ENCODE data around the gene INO80C. TPM values are rescaled to one million over a fixed set of nuclear protein-coding genes. Genes with fewer than 3 reads are reported as not detected.

Gene INO80C
- 10 to 100 TPM; 38.4 to 39.4 TPM for total RNA-seq

- Mint-ChIP-seq H3K27me3 (no peaks in the 10 kb centered on the region), H3K36me3 (peaks cover 13% of the 10 kb centered on the region), H3K4me3 (peak within 1 kb of the TSS; percentile 96), H3K9me3 (no peaks in the 10 kb centered on the region), H3K4me1 (peaks cover 24% of the 10 kb centered on the region), H3K27ac (peak within 1 kb of the TSS; percentile 99)
- DNase-seq = peak; percentile 94
Observed at GRCh38 chr18:35497370-35498197, at the start of gene INO80C. INO80C (minus strand) TSS chr18:35497960; CDS start chr18:35497874, 86 bp downstream.

GRCh38 chr18:35547008-35547605, 49.3 kb upstream of the INO80C start:
- Mint-ChIP-seq H3K27ac (no peak overlapping the region), H3K4me3 (no peak overlapping the region), H3K36me3 (no peaks in the 10 kb centered on the region), H3K27me3 (no peaks in the 10 kb centered on the region), H3K9me3 (peaks cover 7% of the 10 kb centered on the region), H3K4me1 (peaks cover 6% of the 10 kb centered on the region)
- no peak for DNase-seq

GRCh38 chr18:35542356-35542755, 44.6 kb upstream of the INO80C start:
- H3K9me3 Mint-ChIP-seq = peaks cover 7% of the 10 kb centered on the region
- no peaks in the 10 kb centered on the region for H3K36me3 Mint-ChIP-seq
- DNase-seq = no peak
- no peaks in the 10 kb centered on the region for H3K27me3 Mint-ChIP-seq
- no peak overlapping the region for H3K4me3 Mint-ChIP-seq
- no peak overlapping the region for H3K27ac Mint-ChIP-seq
- peaks cover 5% of the 10 kb centered on the region for H3K4me1 Mint-ChIP-seq

DNA sequence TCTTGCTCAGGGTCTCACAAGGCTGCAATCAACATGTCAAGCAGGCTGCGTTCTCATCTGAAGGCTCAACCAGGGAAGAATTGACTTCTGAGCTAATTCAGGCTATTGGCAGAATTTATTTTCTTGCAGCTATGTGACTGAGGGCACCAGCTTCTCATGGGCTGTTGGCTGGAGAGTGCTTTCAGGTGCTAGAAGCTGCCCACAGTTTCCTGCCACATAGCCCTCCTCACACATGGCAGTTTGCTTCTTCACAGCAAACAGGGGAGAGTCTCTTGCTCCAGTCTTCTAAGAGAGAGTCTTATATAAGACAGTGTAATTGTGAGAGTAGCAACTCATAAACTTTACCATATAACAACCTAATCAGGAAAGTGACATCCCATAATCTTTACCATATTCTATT, 37.5 kb upstream of the INO80C start:
- H3K4me3 Mint-ChIP-seq = no peak overlapping the region
- peaks cover 11% of the 10 kb centered on the region for H3K27me3 Mint-ChIP-seq
- no peak for DNase-seq
- H3K36me3 Mint-ChIP-seq = no peaks in the 10 kb centered on the region
- no peak overlapping the region for H3K27ac Mint-ChIP-seq
- peaks cover 14% of the 10 kb centered on the region for H3K9me3 Mint-ChIP-seq
- H3K4me1 Mint-ChIP-seq = no peaks in the 10 kb centered on the region

DNA sequence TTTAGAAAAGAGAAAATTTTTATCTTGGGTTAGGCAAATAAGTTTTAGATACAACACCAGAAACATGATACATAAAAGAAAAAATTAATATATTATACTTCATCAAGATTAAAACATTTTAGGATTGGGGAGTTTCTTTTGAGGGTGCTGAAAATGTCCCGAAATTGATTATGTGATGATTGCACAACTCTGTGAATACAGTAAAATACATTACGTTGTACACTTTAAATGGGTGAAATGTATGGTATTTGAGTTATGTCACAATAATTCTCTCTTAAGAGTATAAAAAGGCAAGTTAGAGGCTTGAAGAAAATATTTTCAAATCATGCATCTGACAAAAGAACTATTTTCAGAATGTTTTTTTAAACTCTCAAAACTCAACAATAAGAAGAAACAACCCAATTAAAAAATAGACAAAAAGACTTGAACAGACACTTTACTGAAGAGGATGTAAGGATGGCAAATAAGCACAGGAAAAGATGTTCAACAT, 36.2 kb upstream of the INO80C start:
- Mint-ChIP-seq H3K36me3 (no peaks in the 10 kb centered on the region), H3K9me3 (peaks cover 16% of the 10 kb centered on the region), H3K4me3 (no peak overlapping the region), H3K4me1 (no peaks in the 10 kb centered on the region), H3K27ac (no peak overlapping the region), H3K27me3 (peaks cover 14% of the 10 kb centered on the region)
- DNase-seq = no peak

DNA sequence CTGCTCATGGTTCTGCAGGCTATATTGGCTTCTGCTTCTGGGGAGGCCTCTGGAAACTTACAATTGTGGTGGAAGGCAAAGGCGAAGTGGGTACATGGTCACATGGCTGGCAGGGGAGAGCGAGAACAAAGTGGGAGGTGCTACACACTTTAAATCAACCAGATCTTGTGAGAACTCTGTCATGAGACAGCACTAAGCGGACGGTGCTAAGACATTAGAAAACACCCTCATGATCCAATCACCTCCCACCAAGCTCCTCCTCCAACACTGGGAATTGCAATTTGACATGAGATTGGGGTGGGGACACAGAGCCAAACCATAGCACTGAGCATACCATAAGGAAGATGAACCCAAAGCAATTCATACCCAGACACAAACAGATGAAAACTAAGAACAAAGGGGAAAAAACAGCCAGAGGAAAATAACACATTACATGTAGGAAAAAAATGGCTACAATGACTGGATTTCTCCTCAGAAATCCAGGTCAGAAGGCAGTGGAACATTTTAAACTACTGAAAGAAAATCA, 31.1 kb upstream of the INO80C start:
- H3K4me3 Mint-ChIP-seq = no peak overlapping the region
- peaks cover 56% of the 10 kb centered on the region for H3K27me3 Mint-ChIP-seq
- H3K4me1 Mint-ChIP-seq = peaks cover 5% of the 10 kb centered on the region
- DNase-seq = no peak
- peaks cover 12% of the 10 kb centered on the region for H3K9me3 Mint-ChIP-seq
- no peak overlapping the region for H3K27ac Mint-ChIP-seq
- peaks cover 2% of the 10 kb centered on the region for H3K36me3 Mint-ChIP-seq

- H3K9me3 Mint-ChIP-seq = peaks cover 9% of the 10 kb centered on the region
- H3K27me3 Mint-ChIP-seq = peaks cover 53% of the 10 kb centered on the region
- H3K36me3 Mint-ChIP-seq = peaks cover 2% of the 10 kb centered on the region
- no peak overlapping the region for H3K27ac Mint-ChIP-seq
- no peak overlapping the region for H3K4me3 Mint-ChIP-seq
- peaks cover 5% of the 10 kb centered on the region for H3K4me1 Mint-ChIP-seq
- no peak for DNase-seq
Observed at GRCh38 chr18:35526495-35527059, 28.8 kb upstream of the INO80C start.

- Mint-ChIP-seq H3K4me3 (no peak overlapping the region), H3K4me1 (peaks cover 5% of the 10 kb centered on the region), H3K27ac (no peak overlapping the region), H3K36me3 (peaks cover 2% of the 10 kb centered on the region), H3K27me3 (peaks cover 49% of the 10 kb centered on the region), H3K9me3 (peaks cover 7% of the 10 kb centered on the region)
- DNase-seq = no peak
Observed at GRCh38 chr18:35525795-35526494, 28.2 kb upstream of the INO80C start.

- H3K27ac Mint-ChIP-seq = no peak overlapping the region
- peaks cover 46% of the 10 kb centered on the region for H3K27me3 Mint-ChIP-seq
- peaks cover 5% of the 10 kb centered on the region for H3K4me1 Mint-ChIP-seq
- no peak for DNase-seq
- H3K36me3 Mint-ChIP-seq = peaks cover 2% of the 10 kb centered on the region
- no peak overlapping the region for H3K4me3 Mint-ChIP-seq
- H3K9me3 Mint-ChIP-seq = peaks cover 2% of the 10 kb centered on the region
Observed at GRCh38 chr18:35524226-35524625, 26.5 kb upstream of the INO80C start.

- peaks cover 5% of the 10 kb centered on the region for H3K4me1 Mint-ChIP-seq
- no peaks in the 10 kb centered on the region for H3K9me3 Mint-ChIP-seq
- H3K27me3 Mint-ChIP-seq = peaks cover 28% of the 10 kb centered on the region
- no peak overlapping the region for H3K4me3 Mint-ChIP-seq
- no peak overlapping the region for H3K27ac Mint-ChIP-seq
- no peak for DNase-seq
- H3K36me3 Mint-ChIP-seq = no peaks in the 10 kb centered on the region
Observed at GRCh38 chr18:35522130-35522959, 24.6 kb upstream of the INO80C start.

- no peak overlapping the region for H3K4me3 Mint-ChIP-seq
- H3K36me3 Mint-ChIP-seq = no peaks in the 10 kb centered on the region
- DNase-seq = no peak
- H3K9me3 Mint-ChIP-seq = no peaks in the 10 kb centered on the region
- peaks cover 18% of the 10 kb centered on the region for H3K27me3 Mint-ChIP-seq
- peaks cover 5% of the 10 kb centered on the region for H3K4me1 Mint-ChIP-seq
- H3K27ac Mint-ChIP-seq = no peak overlapping the region
Observed at GRCh38 chr18:35521133-35521532, 23.4 kb upstream of the INO80C start.

- Mint-ChIP-seq H3K4me3 (no peak overlapping the region), H3K27me3 (peaks cover 3% of the 10 kb centered on the region), H3K4me1 (peaks cover 5% of the 10 kb centered on the region), H3K36me3 (no peaks in the 10 kb centered on the region), H3K27ac (no peak overlapping the region), H3K9me3 (no peaks in the 10 kb centered on the region)
- DNase-seq = no peak
Observed at GRCh38 chr18:35519148-35519899, 21.6 kb upstream of the INO80C start.

- no peaks in the 10 kb centered on the region for H3K9me3 Mint-ChIP-seq
- no peaks in the 10 kb centered on the region for H3K36me3 Mint-ChIP-seq
- H3K27ac Mint-ChIP-seq = no peak overlapping the region
- H3K27me3 Mint-ChIP-seq = no peaks in the 10 kb centered on the region
- peaks cover 5% of the 10 kb centered on the region for H3K4me1 Mint-ChIP-seq
- no peak overlapping the region for H3K4me3 Mint-ChIP-seq
- DNase-seq = no peak
Observed at GRCh38 chr18:35517715-35518114, 20.0 kb upstream of the INO80C start.
